ENCODE results near the gene RNF144B.
"Not testable (repeated sequence)": the region's sequence is repeated elsewhere in the genome, so short reads cannot be mapped to it uniquely, and the experiment has no call there.

DNA sequence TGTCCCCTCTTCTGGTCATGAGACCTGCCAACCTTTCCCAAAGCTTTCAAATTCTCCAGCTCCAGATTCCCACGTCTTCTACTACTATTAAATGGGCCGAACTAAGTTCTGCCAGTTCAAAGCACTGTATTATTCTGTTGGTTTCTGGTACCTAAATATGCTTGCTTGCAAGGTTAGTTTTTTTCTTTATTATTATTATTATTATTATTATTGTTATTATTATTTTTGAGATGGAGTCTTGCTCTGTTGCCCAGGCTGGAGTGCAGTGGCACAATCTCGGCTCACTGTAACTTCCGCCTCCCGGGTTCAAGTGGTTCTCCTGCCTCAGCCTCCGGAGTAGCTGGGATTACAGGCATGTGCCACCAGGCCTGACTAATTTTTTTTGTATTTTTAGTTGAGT, 17.8 kb downstream of the RNF144B start:
- TF ChIP-seq POLR2A, POLR2AphosphoS5, TAF1 (IDR thresholded peaks at IDR 0.05; ENCODE audit: low read depth, low read length): not testable (repeated sequence)

Data from GM12891 (cell line).